ENCODE data around the gene RPF1.
"Not testable (repeated sequence)": the region's sequence is repeated elsewhere in the genome, so short reads cannot be mapped to it uniquely, and the experiment has no call there.

The RPF1 gene, protein sequence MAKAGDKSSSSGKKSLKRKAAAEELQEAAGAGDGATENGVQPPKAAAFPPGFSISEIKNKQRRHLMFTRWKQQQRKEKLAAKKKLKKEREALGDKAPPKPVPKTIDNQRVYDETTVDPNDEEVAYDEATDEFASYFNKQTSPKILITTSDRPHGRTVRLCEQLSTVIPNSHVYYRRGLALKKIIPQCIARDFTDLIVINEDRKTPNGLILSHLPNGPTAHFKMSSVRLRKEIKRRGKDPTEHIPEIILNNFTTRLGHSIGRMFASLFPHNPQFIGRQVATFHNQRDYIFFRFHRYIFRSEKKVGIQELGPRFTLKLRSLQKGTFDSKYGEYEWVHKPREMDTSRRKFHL

DNA sequence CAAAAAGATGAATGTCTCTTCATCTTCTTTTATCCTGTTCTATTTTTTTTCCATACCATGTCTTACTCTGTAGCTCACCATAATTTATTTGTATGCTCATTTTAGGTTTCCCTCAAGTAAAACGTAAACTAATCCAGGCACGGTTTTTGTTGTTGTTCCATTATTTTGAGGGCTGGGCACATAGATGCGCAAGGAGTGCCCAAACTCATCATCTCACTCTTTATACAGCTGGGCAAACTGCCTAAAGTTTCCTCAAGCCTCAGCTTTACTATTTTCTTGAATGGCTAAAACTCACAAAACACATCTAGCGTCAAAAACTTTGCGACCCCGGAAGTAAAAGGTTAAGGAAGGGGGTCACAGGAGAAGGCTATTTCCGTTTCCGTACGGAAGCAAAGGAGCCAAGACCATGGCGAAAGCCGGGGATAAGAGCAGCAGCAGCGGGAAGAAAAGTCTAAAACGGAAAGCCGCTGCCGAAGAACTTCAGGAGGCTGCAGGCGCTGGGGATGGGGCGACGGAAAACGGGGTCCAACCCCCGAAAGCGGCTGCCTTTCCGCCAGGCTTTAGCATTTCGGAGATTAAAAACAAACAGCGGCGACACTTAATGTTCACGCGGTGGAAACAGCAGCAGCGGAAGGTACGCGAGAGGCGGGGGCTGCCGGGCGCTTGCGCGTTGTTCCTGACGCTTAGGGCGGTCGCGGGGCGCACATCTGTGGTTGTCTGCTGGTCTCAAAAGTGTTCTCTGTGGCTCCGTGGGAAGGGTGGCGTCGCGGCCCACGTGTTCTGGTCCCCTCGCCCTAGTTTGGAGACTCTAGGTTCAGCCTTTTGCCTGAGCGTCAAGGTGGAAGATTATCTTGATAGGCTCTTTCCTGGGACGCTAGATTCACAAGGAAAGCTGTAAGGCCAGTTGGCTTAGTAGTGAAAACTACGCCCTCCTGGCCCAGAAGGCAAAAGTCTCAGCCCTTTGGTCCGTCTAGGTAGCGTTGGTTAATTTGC lies at the start of gene RPF1:
RPF1 (plus strand) TSS at position 391 of the 993 bp plus-strand sequence; CDS start at position 407, 16 bp downstream.
- DNase-seq: peak; percentile 83

DNA sequence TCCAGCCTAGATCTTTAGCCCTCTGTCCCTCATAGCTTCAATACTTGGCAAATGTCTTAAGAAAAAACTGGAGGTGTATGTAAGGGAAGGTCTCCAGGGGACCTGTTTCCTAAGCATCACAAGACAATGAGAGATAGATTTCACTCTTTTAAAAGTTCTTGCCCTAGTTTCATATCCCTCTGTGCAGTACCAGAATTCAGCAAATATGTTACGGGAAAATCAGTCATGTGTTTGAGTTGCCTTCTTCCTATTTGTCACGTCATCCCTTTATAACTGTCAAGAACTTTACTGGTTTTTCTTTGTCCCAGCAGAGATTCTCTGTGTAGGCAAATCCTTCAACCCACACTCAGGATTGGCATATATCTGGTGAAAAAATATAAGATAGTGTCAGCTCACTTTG lies 48.5 kb upstream of the RPF1 start:
- DNase-seq: no peak

- DNase-seq: peak; percentile 42
Measured at GRCh38 chr1:84433258-84434080, 45.6 kb upstream of the RPF1 start.

GRCh38 chr1:84434081-84434769 lies 44.8 kb upstream of the RPF1 start:
- DNase-seq: no peak

- DNase-seq: no peak
Measured at GRCh38 chr1:84434801-84435549, 44.1 kb upstream of the RPF1 start.

GRCh38 chr1:84436876-84437655 lies 42.0 kb upstream of the RPF1 start:
- no peak for DNase-seq

DNA sequence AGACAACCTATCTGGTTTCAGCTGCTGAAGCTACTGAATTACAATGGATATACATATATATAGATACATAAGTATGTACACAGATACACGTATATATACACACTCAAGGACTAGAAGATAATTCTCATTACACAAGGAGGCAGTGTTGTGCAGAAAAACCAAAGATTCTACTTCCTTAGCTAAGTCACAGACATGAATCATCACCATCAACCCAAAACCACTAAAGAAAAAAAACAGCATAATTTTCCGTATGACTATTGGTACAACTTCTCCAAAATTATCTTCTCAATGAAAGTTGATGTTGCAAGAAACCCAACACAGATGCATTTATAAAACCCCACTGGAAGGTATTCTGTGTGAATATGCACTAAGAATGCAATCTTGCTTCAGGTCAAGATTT lies 36.8 kb upstream of the RPF1 start:
- DNase-seq: no peak

DNA sequence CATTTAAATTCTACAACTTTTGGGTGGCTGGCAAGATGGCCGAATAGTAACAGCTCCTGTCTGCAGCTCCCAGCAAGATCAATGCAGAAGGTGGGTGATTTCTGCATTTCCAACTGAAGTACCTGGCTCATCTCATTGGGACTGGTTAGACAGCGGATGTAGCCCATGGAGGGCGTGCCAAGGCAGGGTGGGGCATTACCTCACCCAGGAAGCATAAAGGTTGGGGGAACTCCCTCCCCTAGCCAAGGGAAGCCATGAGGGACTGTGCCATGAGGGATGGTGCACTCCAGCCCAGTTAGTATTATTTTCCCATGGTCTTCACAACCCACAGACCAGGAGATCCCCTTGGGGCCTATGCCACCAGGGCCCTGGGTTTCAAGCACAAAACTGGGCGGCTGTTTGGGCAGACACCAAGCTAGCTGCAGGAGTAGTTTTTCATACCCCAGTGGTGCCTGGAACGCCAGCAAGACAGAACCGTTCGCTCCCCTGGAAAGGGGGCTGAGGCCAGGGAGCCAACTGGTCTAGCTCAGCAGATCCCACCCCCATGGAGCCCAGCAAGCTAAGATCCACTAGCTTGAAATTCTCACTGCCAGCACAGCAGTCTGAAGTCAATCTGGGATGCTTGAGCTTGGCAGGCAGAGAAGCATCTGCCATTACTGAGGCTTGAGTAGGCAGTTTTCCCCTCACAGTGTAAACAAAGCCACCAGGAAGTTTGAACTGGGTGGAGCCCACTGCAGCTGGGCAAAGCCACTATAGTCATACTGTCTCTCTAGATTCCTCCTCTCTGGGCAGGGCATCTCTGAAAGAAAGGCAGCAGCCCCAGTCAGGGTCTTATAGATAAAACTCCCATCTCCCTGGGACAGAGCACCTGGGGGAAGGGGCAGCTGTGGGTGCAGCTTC lies 36.1 kb upstream of the RPF1 start:
- DNase-seq: peak; percentile 26

DNA sequence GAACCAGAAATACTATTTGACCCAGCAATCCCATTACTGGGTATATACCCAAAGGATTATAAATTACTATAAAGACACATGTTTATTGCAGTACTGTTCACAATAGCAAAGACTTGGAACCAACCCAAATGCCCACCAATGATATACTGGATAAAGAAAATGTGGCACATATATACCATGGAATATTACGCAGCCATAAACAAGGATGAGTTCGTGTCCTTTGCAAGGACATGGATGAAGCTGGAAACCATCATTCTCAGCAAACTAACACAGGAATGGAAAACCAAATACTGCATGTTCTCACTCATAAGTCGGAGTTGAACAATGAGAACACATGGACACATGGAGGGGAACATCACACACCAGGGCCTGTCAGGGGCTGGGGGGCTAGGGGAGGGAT lies 30.4 kb upstream of the RPF1 start:
- not testable (repeated sequence) for DNase-seq

DNA sequence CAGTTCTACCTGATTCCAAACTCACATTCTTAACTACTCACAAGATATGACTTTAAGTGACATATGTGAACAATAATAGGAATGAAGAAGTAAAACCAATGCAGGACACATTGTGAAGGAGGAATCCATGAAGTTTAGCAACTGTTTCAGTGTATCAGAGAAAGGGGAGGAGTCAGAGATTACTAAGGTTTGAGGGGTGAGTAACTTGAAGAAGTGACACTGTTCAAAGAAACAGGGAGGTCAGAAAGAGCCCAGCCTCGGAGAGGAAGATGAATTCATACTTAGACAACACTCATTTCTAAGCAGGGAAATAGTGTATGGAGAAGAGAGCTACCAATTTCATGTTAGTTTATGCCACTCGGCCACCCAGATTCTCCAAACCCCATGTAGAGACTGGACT lies 28.2 kb upstream of the RPF1 start:
- no peak for DNase-seq

DNA sequence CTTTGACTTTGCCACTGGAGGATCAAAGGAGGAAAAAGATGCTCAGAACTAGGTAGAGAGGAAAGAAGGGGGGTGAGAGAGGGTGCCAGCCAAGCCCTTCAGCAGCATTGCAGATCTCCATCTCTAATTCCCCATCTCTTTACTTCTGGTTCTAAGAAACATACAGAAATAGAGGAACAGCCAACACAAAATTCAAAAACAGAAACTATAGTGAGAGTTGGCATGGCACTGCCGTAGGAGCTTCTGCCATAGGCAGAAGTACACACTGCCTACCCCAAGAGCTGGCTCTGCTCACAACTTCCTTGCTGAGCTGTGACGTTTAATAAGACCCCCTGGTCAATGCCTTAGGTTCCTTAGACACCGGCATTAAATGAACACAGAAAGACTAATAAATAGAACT lies 26.6 kb upstream of the RPF1 start:
- no peak for DNase-seq

- DNase-seq: no peak
Measured at GRCh38 chr1:84462118-84462517, 16.9 kb upstream of the RPF1 start.

- DNase-seq: no peak
Measured at GRCh38 chr1:84467298-84467697, 11.8 kb upstream of the RPF1 start.

DNA sequence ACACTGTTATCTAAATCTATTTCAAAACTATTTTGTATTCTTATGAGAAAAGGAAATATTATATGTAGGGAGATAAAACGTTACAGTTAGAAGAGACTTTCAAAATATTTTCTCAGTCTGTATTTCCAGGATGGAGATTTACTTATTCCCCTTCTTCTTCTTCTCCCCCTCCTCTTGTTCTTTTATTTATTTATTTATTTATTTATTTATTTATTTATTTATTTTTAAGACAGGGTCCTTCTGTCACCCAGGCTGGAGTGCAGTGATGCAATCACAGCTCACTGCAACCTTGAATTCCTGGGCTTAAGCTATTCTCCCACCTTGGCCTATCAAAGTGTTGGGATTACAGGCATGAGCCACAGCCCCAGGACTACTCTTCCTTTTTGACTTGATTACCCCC lies 2.8 kb upstream of the RPF1 start:
- DNase-seq: no peak

DNA sequence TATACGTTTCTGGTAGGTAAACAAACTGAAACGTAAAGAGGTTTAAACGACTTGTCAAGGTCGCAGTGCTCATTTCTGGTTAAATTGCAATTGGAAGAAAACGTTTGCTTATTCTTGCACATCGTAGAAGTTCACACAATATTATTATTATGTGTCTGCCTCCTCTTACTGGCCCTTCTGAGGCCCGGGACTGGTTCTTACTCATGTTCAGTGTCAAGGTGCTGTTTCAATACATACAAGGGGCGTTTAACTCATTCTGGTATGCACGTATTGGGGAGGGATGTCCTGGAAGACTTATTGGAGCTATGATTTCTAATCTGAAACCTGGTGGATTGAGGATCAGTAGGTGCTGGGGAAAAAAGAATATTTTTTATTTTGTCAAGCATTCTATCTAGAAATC lies 932 bp downstream of the RPF1 start:
- DNase-seq: no peak

DNA sequence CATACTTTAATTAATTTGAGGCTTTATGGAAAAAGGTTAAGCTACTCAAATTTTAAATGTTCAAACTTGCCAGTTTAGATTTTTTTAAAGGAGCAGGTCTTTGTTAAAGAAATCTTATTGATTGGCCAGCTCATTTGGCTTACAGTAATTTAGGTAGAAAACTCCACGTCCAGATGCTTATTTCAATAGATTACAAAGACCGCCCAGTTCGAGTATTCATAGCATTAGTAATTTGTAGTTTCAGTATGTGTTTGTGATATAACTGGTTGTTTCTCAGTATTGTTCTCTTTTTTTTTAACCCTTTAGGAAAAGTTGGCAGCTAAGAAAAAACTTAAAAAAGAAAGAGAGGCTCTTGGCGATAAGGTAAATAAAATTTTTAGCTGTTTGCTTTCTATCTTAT lies 1.6 kb downstream of the RPF1 start:
- no peak for DNase-seq

DNA sequence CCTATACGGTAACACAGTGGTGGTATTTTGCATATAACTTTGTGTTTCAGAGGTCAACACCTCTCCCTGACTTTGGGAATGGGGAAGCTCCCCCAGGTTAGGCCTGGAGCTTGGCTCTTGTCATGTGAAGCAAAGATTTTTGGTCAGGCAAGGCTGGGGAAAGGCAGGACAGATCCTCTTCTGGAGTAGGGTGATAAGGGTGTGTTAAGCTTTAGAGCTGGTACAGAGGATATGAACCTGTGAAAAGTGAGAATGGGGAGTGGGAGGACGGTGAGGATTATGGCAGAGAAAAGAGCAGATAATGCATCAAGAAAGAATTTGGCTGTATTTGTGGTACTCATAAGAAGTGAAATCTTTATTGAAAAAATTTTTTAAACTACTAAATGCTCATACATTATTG lies 2.3 kb downstream of the RPF1 start:
- no peak for DNase-seq

GRCh38 chr1:84488107-84488506 lies 9.0 kb downstream of the RPF1 start:
- DNase-seq: no peak

GRCh38 chr1:84489766-84490165 lies 10.7 kb downstream of the RPF1 start:
- DNase-seq: no peak

- no peak for DNase-seq
Measured at GRCh38 chr1:84492726-84493125, 13.7 kb downstream of the RPF1 start.

Data from activated naive CD4-positive, alpha-beta T cell treated with Interleukin-2 at 50 U/mL for 16 hours (primary cell).